Activated naive CD4-positive, alpha-beta T cell treated with anti-CD3 and anti-CD28 coated beads, Interleukin-2, amount 50 U/mL, for 24 hours (primary cell): ENCODE results near the gene TMEM238.

Experiments used
- H3K27ac Mint-ChIP-seq: one replicate; pipeline ENCODE4 v1.8.0; 2021; ENCODE audit warnings: mild to moderate bottlenecking, mixed read lengths
- H3K27me3 Mint-ChIP-seq: one replicate; pipeline ENCODE4 v1.8.0; 2021; ENCODE audit warnings: mixed read lengths
- H3K36me3 Mint-ChIP-seq: one replicate; pipeline ENCODE4 v1.8.0; 2021; ENCODE audit warnings: mixed read lengths
- H3K4me1 Mint-ChIP-seq: one replicate; pipeline ENCODE4 v1.8.0; 2021; ENCODE audit warnings: mixed read lengths
- H3K4me3 Mint-ChIP-seq: one replicate; pipeline ENCODE4 v1.8.0; 2021; ENCODE audit warnings: mild to moderate bottlenecking, mixed read lengths
- H3K9me3 Mint-ChIP-seq: one replicate; pipeline ENCODE4 v1.8.0; 2021; ENCODE audit warnings: mixed read lengths

TMEM238 gene

GRCh38 chr19:55372316-55373081 is 11.6 kb downstream of the TMEM238 start:
- Mint-ChIP-seq H3K4me3 (no peak overlapping the region), H3K36me3 (peaks cover 4% of the 10 kb centered on the region), H3K4me1 (peaks cover 9% of the 10 kb centered on the region), H3K27ac (no peak overlapping the region), H3K9me3 (no peaks in the 10 kb centered on the region), H3K27me3 (peaks cover 27% of the 10 kb centered on the region)

- Mint-ChIP-seq H3K36me3 (peaks cover 4% of the 10 kb centered on the region), H3K27me3 (peaks cover 27% of the 10 kb centered on the region)
These were observed 13.6 kb downstream of the TMEM238 start, which contains the start of gene IL11 for GRCh38 chr19:55370305-55370988. TSS of gene IL11 (minus strand) at chr19:55370463. CDS start at chr19:55370310, 153 bp downstream.

GRCh38 chr19:55369653-55370304 is 14.3 kb downstream of the TMEM238 start:
- Mint-ChIP-seq H3K27me3 (peaks cover 25% of the 10 kb centered on the region), H3K36me3 (peaks cover 4% of the 10 kb centered on the region), H3K9me3 (no peaks in the 10 kb centered on the region)

More at GRCh38 chr19:55370305-55370988, 13.6 kb downstream of the TMEM238 start, which contains the start of gene IL11:
- Mint-ChIP-seq H3K4me3 (peak within 1 kb of the TSS; percentile 84), H3K4me1 (peaks cover 9% of the 10 kb centered on the region), H3K9me3 (no peaks in the 10 kb centered on the region), H3K27ac (peak within 1 kb of the TSS; percentile 46)

GRCh38 chr19:55368701-55369563 is 15.2 kb downstream of the TMEM238 start:
- H3K9me3 Mint-ChIP-seq = no peaks in the 10 kb centered on the region
- peaks cover 25% of the 10 kb centered on the region for H3K27me3 Mint-ChIP-seq
- no peak overlapping the region for H3K27ac Mint-ChIP-seq
- H3K36me3 Mint-ChIP-seq = peaks cover 4% of the 10 kb centered on the region
- H3K4me3 Mint-ChIP-seq = no peak overlapping the region
- peaks cover 9% of the 10 kb centered on the region for H3K4me1 Mint-ChIP-seq

More at GRCh38 chr19:55369653-55370304, 14.3 kb downstream of the TMEM238 start:
- Mint-ChIP-seq H3K27ac (no peak overlapping the region), H3K4me1 (peaks cover 9% of the 10 kb centered on the region), H3K4me3 (peak overlapping the region; percentile 84)

- Mint-ChIP-seq H3K36me3 (peaks cover 4% of the 10 kb centered on the region), H3K4me3 (no peak overlapping the region), H3K9me3 (no peaks in the 10 kb centered on the region)
These were observed 16.0 kb downstream of the TMEM238 start for GRCh38 chr19:55368106-55368505.

GRCh38 chr19:55366790-55367189 is 17.3 kb downstream of the TMEM238 start:
- H3K4me1 Mint-ChIP-seq = peaks cover 4% of the 10 kb centered on the region
- H3K27ac Mint-ChIP-seq = no peak overlapping the region
- H3K36me3 Mint-ChIP-seq = peaks cover 4% of the 10 kb centered on the region
- no peak overlapping the region for H3K4me3 Mint-ChIP-seq
- H3K9me3 Mint-ChIP-seq = no peaks in the 10 kb centered on the region
- H3K27me3 Mint-ChIP-seq = peaks cover 16% of the 10 kb centered on the region

More at GRCh38 chr19:55368106-55368505, 16.0 kb downstream of the TMEM238 start:
- H3K27me3 Mint-ChIP-seq = peaks cover 20% of the 10 kb centered on the region
- peaks cover 4% of the 10 kb centered on the region for H3K4me1 Mint-ChIP-seq
- H3K27ac Mint-ChIP-seq = no peak overlapping the region

GRCh38 chr19:55365964-55366363 is 18.1 kb downstream of the TMEM238 start:
- Mint-ChIP-seq H3K4me3 (no peak overlapping the region), H3K9me3 (no peaks in the 10 kb centered on the region), H3K27ac (peak overlapping the region; percentile 30), H3K36me3 (peaks cover 2% of the 10 kb centered on the region), H3K27me3 (peaks cover 9% of the 10 kb centered on the region), H3K4me1 (peaks cover 4% of the 10 kb centered on the region)

- H3K27ac Mint-ChIP-seq = no peak overlapping the region
- no peaks in the 10 kb centered on the region for H3K9me3 Mint-ChIP-seq
- H3K4me1 Mint-ChIP-seq = peaks cover 4% of the 10 kb centered on the region
- no peak overlapping the region for H3K4me3 Mint-ChIP-seq
- peaks cover 6% of the 10 kb centered on the region for H3K27me3 Mint-ChIP-seq
- no peaks in the 10 kb centered on the region for H3K36me3 Mint-ChIP-seq
These were observed 18.8 kb downstream of the TMEM238 start for GRCh38 chr19:55365245-55365644.

GRCh38 chr19:55362990-55363716 is 20.9 kb downstream of the TMEM238 start, which contains the start of gene GARIN5B:
TSS of gene GARIN5B (minus strand) at chr19:55363260. CDS start at chr19:55363066, 194 bp downstream.
- H3K4me3 Mint-ChIP-seq = no peak within 1 kb of the TSS
- no peak within 1 kb of the TSS for H3K27ac Mint-ChIP-seq

GRCh38 chr19:55362174-55362989 is 21.7 kb downstream of the TMEM238 start:
- H3K4me3 Mint-ChIP-seq = no peak overlapping the region
- H3K9me3 Mint-ChIP-seq = no peaks in the 10 kb centered on the region
- no peaks in the 10 kb centered on the region for H3K36me3 Mint-ChIP-seq
- peaks cover 1% of the 10 kb centered on the region for H3K27me3 Mint-ChIP-seq
- H3K4me1 Mint-ChIP-seq = no peaks in the 10 kb centered on the region
- H3K27ac Mint-ChIP-seq = no peak overlapping the region

More at GRCh38 chr19:55362990-55363716, 20.9 kb downstream of the TMEM238 start, which contains the start of gene GARIN5B:
- H3K36me3 Mint-ChIP-seq = no peaks in the 10 kb centered on the region
- peaks cover 4% of the 10 kb centered on the region for H3K27me3 Mint-ChIP-seq
- H3K4me1 Mint-ChIP-seq = no peaks in the 10 kb centered on the region
- H3K9me3 Mint-ChIP-seq = no peaks in the 10 kb centered on the region

GRCh38 chr19:55360902-55361301 is 23.2 kb downstream of the TMEM238 start:
- Mint-ChIP-seq H3K9me3 (no peaks in the 10 kb centered on the region), H3K4me3 (no peak overlapping the region), H3K4me1 (no peaks in the 10 kb centered on the region), H3K27ac (no peak overlapping the region), H3K36me3 (no peaks in the 10 kb centered on the region), H3K27me3 (no peaks in the 10 kb centered on the region)

GRCh38 chr19:55358943-55359908 is 24.9 kb downstream of the TMEM238 start:
- no peak overlapping the region for H3K27ac Mint-ChIP-seq
- H3K4me3 Mint-ChIP-seq = no peak overlapping the region
- no peaks in the 10 kb centered on the region for H3K36me3 Mint-ChIP-seq
- peaks cover 3% of the 10 kb centered on the region for H3K27me3 Mint-ChIP-seq
- H3K4me1 Mint-ChIP-seq = peaks cover under 1% of the 10 kb centered on the region
- no peaks in the 10 kb centered on the region for H3K9me3 Mint-ChIP-seq

- Mint-ChIP-seq H3K9me3 (no peaks in the 10 kb centered on the region), H3K4me1 (peaks cover 5% of the 10 kb centered on the region), H3K36me3 (no peaks in the 10 kb centered on the region), H3K27me3 (peaks cover 6% of the 10 kb centered on the region), H3K27ac (no peak overlapping the region), H3K4me3 (no peak overlapping the region)
These were observed 25.6 kb downstream of the TMEM238 start for GRCh38 chr19:55358493-55358892.
